Anterior cingulate cortex (tissue), 58 donors: Measurements from ENCODE around the gene CTIF.

Experiments used
- DNase-seq, 58 donors: peaks; one replicate each; lab custom pipeline; 2025; lab: John Stamatoyannopoulos, UW

The CTIF gene

DNA sequence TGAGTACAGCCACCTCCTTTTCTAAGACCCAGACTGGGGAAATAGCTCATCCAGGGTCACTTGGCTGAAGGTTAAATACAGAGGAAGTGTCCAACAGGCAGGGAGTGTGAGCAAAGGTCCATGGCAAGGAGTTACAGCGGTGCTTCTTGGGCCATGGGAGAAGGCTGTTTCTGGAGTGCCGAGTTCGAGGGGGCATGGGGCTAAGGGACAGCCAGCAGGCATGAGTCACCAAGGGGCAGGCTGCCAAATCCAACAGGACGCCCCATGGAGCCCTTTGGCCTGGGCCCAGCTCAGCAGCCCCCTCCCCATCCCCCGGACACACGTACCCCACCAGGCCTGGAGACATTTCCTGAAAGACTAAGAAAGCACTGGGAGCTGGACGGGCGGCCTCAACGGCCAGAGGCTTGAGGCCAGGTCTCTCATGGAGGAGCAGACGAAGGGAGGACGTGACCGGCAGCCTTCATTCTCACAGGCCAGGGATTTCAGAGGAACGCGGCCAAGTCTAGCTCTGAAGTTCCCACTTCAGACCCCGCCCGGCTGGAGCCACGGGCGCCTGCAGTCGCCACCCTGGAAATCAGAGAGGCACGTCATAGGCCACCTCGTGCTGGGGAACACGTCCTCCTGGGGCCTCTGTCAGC is 251.5 kb downstream of the CTIF start:
- DNase-seq = peak in 5 of 58 donors; percentile 27 to 52 (median 49)

DNA sequence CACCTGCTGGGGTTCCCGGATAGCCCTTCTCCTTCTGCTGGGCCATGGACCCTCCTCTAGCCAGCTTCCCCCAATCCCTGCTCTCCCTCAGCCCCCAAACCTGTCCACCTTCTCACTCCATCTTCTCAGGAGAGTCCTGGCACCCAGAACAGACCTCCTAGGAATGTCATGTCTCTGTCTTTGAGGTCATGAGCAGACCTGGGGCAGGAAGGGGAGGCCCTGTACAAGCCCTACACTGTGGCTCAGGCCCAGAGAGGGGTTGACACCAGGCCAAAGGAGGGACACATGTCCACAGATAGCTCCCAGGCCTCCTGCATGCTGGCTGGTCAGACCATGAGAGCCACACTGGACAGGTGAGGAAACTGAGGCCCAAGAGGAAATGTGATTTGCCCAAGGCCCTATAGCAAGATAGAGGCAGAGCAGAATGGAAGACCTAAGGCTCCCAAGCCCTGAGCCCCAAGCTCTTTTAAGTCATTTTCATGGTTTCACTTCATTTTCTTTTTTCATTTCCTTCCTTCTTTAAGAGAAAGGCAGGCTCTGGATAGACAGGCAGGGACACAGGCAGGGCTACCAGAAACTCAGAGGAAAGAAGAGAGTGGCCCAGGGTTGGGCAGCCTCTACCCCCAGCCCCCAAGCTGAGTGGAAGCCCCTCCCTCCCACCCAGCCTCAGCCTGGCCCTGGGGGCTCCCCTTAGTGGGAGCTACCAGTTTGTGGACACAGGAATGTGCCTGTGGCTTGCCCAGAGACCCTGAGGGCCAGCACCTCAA is 252.2 kb downstream of the CTIF start:
- DNase-seq = no peak

DNA sequence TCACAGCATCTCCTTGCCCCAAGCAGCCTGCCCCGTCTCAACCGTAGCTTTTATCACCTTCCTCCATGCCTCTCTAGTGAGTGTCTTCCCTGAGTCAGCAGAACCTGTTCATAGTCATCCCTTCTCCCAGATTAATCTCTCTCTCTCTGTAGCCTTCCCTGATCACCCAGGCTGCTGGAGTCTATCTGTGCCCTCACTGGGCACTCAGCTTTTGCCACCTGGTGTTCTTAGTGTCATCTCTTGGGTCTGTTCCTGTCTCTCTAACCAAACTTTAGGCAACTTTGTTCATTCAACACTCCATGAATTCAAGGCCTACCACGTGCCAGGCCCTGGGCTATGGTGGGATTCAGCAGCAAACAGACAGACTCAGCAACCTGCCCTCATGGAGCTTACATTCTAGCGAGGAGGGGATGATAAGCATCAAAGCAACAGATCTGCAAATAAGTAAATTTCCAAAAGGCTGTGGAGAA is 252.8 kb downstream of the CTIF start:
- DNase-seq = no peak

DNA sequence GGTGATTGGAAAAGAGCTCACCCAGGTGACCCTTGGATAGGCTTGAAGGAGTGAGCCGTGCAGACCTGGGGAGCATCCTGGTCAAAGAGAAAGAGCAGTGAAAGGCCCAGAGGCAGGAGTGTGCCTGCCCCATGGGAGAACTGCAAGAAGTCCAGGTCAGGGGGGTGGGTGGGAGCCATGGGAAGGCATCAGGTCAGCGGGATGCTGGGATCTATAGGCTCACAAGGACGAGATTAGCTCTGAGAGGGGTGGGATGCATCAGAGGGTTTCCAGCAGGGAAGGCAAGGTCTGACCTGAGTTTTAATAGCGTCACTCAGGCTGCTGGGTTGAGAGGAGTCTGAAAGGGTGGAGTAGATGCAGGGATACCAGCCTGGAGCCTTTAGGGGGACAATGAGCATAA is 253.3 kb downstream of the CTIF start:
- DNase-seq = no peak

DNA sequence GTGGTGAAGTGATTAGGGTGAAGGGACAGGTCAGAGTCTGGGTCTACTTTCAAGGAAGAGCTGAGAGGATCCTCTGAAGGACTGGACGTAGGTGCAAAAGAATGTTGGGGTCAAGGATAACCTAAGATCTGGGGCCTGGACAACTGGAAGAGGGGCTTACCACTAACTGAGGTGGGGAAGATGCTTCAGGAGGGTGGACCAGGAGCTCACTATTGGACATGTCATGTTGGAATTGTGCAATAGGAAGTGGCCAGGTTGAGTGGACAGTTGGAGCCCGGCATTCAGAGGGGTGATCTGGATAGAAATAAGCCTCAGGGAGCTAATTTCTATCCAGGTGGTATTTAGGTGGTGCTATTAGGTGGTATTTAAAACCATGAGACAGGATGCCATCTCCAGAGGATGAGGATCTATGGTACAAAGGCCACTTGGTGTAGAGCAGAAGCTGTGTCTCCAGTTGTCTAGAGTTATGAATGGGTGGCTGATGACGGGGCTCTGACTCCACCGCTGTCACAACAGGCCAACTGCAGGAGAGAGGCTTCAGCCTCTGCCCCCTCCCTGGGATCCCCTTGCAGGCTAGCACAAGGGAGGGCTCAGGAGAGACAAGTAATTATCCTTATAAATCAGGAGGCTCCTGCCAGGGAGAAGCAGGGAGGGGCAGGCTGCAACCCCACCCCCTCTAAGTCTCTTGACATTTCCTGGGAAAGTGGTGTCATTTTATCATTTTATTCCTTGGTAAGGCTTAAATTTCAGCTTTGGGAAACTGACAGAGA is 254.0 kb downstream of the CTIF start:
- no peak for DNase-seq

DNA sequence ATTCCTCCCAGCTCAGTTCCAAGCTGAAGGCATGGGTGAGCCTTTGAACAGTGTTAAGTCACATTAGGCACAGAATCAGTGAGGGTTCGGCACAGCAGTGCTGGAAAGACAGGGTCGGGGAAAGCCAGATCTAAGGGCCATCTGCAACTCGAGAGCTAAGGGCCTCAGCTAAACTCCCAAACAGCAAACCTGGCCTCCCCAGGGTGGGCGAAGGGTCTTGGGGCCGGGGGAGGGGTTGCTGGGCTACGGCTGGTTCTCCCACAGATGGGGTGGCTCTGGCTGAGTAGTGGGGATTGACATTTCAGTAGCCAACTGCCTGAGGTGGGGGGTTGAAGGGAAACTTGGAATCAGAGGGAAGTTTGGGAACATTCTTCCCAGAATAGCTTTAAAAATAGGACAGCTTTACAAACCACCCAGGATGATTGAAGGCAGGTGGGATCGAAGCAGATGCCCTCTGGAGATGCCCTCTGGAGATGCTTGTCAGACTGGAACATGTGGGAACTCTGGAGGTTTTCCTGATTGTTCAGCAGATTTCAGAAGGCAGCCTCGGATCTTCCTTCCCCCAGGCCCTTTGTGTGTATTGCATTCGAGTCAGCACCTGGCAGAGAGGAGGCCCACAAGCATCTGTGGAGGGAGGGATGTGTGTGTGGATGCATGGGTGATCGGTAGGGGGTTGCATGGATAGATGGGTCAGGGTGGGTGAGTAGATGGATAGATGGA is 255.6 kb downstream of the CTIF start:
- no peak for DNase-seq

DNA sequence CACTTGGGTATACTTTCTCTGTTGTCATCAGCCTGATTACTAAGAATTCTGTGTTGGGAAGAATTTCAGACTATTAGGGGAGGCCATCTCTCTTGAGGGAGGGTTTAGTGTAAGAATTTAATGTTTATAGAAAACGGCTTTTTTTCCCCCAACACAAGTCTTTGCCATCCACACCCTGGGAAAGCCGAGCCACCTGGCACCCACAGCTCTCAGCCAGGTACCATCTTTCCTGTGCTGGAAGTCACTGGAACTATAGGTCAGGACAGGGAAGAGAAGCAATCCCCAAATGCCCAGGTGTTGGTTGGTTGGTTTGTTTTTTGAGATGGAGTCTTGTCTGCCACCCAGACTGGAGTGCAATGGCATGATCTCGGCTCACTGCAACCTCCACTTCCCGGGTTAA is 256.9 kb downstream of the CTIF start:
- DNase-seq = no peak

DNA sequence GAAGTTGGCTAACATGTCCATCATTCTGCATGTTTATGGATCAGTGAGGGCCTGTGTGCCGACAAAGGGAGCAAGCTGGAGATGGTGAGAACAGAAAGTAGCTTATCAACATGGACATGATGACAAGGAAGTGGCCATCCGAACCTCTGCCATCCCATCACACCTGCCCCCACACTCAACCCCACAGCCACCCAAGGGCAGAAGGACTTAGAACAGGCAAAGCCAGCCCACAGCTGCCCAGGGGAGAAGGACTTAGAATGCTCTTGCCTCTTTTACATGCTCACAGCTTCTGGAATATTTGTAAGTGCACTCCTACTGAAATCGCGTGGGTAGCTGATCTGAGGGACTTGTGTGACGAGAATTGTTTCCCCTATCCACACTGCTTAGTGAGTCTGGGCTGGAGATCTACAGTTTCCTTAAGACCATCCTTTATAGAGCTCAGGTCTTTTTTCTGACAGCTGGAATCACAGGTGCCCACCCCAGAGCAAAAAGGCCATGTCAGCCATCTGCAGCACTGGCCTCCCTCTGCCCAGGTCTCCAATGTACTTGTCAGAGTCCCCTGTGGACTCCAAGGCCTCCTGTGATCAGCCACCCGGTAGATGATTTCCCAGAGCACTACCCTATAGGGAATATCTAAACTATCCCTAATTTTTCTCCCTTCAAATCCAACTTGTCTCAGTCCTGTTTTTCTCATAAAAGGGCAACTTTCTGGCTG is 257.8 kb downstream of the CTIF start:
- DNase-seq = peak in 1 of 58 donors; percentile 40

DNA sequence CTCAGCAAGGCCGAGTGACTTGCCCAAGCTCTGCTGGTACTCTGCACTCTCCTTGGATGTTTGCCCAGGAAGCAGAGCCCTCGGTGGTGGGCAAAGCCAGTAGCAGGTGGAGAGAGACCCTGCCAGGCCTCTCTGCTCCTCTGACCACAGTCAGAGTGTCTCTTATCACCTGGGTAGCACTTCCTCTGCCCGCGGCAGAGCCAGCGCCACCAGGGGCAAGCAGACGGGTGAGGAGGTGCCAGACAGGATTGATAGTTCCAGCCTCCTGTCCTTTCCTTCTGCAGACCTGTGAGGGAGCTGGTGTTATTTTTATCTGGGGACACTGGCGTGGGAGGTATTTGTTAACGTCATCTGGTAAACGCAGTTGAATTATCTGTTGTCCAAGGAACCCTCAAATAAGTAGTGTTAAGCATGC is 259.0 kb downstream of the CTIF start:
- DNase-seq = no peak

DNA sequence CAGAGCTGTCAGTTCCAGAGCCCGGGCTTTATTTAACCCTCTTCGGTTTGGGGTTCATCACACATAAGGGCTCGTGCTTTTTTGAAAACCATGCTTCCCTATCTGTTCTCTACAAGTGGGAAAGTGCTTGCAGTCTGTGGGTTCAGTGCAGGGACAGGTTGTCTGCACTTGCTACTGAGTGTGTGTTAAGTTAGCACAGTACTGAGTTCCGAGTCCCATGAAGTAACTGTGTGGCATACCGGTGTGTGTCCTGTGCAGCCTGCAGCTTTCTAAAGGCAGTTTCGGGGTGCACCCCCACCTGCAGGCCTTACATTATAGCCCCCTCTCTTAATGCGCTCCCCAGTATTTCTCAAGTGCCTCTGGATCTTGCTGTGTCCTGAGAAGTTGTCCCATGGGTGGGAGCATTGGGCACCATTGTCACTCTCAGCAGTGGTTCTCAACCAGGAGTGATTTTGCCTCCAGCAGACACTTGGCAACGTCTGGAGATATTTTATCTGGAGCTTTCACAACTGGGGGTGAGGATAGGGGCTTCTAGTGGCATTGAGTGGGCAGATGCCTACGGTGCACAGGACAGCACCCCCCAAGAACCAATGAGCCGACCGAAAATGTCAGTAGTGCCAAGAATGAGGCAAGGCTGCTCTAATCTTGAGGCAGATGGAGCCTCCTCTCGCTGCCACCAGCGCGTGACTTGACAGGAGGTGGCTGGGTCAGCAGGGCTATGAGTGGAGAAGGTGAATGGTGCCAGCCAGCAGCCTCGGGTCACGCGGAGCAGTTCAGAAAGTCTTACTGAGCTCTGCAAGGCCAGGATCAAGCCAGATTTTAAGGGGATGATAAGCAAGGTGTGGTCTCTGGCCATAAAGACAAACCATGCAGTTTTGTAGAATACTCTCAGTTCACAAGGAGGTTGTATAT is 259.8 kb downstream of the CTIF start:
- no peak for DNase-seq

DNA sequence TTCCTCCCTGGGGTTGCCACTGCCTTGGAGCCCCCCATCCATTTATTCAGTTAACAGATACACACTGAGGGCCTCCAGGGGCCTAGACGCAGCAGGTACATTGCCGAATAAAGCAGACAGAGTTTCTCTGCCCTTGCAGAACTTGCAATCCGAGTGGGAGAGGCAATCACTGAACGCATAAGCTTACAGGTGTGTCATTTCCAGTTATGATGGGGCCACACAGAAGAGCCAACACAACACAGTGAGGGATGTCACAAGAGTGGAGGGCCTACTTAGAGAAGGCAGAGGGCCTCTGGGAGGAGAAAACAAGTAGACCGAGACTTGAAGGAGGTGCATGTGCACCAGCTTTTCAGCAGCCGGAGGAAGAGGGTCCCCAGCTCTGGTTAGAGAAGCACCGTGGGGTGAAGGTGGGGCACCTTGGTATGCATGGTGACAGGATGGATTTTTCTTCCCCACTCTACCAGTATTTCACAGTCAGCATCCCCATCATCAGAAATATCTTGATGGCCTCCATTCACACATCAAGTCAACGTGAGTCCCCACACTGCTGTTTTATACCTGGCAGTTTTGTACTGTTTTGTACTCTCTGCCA is 261.0 kb downstream of the CTIF start:
- DNase-seq = no peak

DNA sequence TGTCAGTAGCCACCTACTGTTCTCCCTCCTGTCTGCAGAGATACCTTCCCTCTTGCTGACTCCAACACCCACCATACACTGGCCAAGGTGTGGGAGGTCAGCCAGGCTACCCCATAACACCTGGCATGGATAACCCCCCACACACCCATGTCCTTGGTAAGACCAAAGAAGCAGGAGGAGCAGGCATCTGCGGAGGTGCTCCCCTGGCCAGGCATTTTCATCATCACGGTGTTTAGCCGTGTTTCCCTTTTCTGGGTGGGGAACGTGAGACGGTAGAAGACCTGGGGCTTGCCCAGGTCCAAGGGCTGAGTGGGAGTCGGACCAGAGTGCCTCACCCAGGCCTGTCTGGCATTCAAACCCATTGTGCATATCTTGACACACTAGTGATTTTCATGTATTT is 261.6 kb downstream of the CTIF start:
- DNase-seq = no peak

DNA sequence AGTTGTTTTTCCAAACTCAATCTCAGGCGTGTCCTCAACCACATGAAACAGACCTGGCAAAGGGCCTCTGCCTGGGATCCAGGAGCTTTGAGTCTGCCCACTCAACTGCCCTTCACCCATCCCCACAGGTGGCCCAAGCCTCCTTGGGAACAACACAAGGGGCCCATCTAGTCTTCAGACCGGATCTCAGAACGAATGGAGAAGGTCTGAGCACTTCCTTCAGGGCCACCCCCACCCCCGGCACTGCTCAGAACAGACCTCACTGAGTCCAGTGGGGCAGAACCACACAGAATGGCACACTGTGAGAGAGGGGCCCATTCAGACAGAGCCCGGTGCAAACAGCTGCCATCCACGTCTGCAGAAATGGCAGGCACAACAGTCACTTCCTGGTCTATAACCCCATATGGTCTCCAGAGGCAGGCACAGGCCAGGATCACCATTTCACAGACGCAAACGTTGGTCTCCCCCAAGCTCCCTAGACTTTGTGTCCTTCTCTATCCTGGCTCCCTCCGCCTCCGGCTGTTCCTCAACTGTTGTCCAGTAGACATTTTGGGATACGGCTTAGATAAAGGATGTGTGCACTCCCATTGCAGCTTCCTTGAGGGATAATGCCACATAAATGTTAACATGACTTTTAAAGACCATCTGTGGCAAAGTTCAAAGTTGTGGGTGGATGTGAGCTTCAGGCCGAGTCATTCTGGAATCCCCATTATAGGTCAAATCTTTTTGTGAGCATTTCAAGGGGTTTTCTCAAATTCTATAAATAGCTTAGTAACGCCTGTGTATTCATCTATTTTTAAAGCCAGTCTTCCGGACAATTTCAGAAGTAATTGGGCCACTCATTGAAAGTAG is 262.3 kb downstream of the CTIF start:
- no peak for DNase-seq

DNA sequence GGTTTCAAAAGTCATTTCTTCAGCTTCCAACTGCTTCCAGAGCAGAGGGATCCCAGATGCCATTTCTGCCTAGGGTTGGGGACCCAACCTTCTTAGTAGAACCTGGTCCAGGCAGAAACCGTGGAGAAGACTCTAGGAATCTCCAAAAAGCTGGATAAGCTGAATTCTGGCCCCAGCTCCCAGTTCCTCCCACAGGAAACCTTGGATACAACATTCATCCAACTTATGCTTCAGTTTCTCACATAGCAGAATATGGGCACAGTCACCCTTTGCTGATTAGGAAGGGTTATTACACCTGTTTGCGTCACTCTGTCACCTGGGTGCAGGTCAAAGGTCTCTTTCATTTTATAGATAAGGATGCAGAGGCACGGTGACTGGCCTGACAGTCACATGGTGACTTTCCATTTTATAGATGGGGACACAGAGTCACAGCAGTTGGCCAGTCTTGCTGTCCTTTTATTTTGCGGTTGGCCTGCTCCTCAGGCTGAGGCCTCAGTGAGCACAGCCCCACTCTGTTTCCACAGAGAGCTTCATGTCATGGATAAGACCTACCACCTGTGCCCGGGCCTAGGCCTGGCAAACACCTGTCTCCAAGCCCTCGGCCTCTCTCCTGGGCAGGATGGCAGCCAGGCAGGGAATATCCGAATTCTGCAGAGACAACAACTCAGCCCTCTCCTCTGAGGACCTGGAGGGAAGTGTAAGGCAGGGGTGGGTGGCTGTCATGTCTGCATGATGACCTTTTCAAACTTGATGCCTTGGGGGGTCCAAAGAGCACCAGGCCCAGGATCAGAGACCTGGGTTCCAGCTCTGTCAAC is 263.1 kb downstream of the CTIF start:
- no peak for DNase-seq

DNA sequence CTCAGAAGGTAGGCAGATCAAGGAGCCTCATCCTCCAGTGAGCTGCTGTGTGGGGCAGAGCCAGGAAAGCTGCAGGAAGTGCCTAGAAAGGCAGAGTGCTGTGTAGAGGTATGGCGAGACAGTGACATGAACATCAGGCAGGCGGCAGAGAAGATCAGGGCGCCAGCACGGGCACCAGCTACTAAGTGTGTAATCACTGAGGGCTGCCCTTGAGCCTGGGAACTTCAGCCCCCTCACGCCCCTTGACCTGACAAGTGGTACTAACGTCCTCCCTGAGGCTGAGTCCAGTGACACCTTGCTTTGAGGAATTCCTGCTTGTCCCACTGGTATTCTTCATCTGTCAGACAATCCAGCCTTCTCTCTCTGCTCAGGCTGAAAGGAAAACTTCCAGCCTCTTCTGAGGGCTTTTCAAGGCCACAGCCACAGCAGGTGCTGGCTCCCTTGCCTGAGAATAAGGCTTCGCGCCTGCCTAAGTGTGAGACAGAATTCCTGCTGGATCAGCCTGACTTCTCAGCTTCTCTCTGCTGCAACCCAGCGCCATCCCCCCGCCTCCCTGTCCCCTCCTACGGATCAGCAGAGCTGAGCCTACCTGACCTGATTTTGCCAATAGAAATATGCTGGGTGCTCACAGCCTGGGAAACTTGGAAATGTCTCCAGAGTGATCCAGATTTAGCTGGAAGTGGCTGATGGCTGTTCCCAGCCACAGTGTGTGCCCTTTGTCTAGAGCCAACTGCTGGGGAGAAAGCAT is 263.9 kb downstream of the CTIF start:
- peak in 42 of 58 donors; percentile 23 to 88 (median 56) for DNase-seq

DNA sequence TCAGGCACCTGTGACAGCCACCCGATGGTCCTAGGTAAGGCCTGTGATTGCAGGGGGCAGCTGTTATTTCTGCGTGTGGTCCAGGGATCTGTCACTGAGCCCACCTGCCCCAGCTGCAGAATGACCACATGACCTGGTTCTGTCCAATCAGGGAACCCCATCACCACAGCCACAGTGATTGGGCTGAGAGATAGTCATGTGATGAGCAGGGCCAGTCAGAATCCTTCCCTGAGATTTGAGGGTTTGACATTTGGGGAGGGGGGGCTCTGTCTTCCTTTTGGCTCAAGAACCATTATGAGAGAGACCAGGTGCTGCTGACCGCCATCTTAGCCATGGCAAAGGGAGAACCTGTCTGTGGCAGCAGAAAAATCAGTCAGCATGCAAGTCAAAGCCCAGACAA is 264.7 kb downstream of the CTIF start:
- DNase-seq = no peak
